ENCODE data around the gene PER2. TPM values are rescaled to one million over a fixed set of nuclear protein-coding genes. Genes with fewer than 3 reads are reported as not detected.

The PER2 gene
- total and polyA plus RNA-seq, 2 of the 4 experiments (the other 2 are of a cell fraction): 1.7 to 3.2 TPM

- CTCF ChIA-PET: no interaction called here
- in situ Hi-C loops (cut with MboI; ENCODE audit: low sequenced_read_pairs) (no loop called here), intact Hi-C loops (cut with micrococcal nuclease) (no loop called here), dilution Hi-C loops (cut with HindIII; ENCODE audit: low sequenced_read_pairs, unreplicated experiment) (no loop called here)
- peaks cover 30% of the 10 kb centered on the region for H3K27me3 ChIP-seq (ENCODE audit: control insufficient read depth, insufficient read depth, low read length)
- H3K23ac ChIP-seq (ENCODE audit: low read depth, low read length): no peak overlapping the region
- no peak overlapping the region for H3K56ac ChIP-seq (ENCODE audit: extremely low read depth, insufficient read depth, low read length)
- ATAC-seq (ENCODE audit: low read depth): no peak
- no peak overlapping the region for H3K18ac ChIP-seq (ENCODE audit: low read depth, low read length)
- no peaks in the 10 kb centered on the region for H3K4me1 ChIP-seq (ENCODE audit: control insufficient read depth, insufficient read depth, low read length)
- no peak overlapping the region for H2BK5ac ChIP-seq (ENCODE audit: low read depth, low read length, poor library complexity, severe bottlenecking)
- no peaks in the 10 kb centered on the region for H4K20me1 ChIP-seq (ENCODE audit: insufficient read depth, low read length)
- no peak overlapping the region for H4K5ac ChIP-seq (ENCODE audit: low read depth, low read length)
- DNase-seq: no peak
- H3K9me3 ChIP-seq (ENCODE audit: control insufficient read depth, insufficient read depth, low read length): no peaks in the 10 kb centered on the region
- H3K14ac ChIP-seq (replicated peaks; ENCODE audit: low read depth, low read length): no peak overlapping the region
- no peak overlapping the region for H3K4me3 ChIP-seq (ENCODE audit: insufficient read depth, low read depth, low read length)
- no peak overlapping the region for H2AK5ac ChIP-seq (ENCODE audit: low read depth, low read length)
- H2AK9ac ChIP-seq (replicated peaks; ENCODE audit: low read depth, low read length, poor library complexity): no peak overlapping the region
- H3K4ac ChIP-seq (ENCODE audit: low read depth, low read length): no peak overlapping the region
- H2AFZ ChIP-seq (replicated peaks; ENCODE audit: low read length, poor library complexity): no peak overlapping the region
- H3K9me1 ChIP-seq (ENCODE audit: insufficient read depth, low read length): no peaks in the 10 kb centered on the region
- no peak overlapping the region for H4K91ac ChIP-seq (ENCODE audit: insufficient read depth, low read depth, low read length)
- WGBS, 2 experiments (ENCODE audit: extremely low coverage in 2 of 2, insufficient read length in 1 of 2): 79% methylated on average over 3 of the region's 6 CpGs; no CpG with 5 or more reads in 1 of the 2 experiments
- H2BK120ac ChIP-seq (ENCODE audit: low read depth, low read length): no peak overlapping the region
- no TSS peak for BruUV-seq (replicated peaks)
- H2BK20ac ChIP-seq (ENCODE audit: low read depth, low read length): no peak overlapping the region
- TF ChIP-seq CHD1 (IDR thresholded peaks at IDR 0.05; ENCODE audit: low read depth, low read length): no peak
- TF ChIP-seq USF2 (IDR thresholded peaks at IDR 0.05; ENCODE audit: low read depth, low read length): no peak
- no peak for TF ChIP-seq RCOR1 (IDR thresholded peaks at IDR 0.05; ENCODE audit: insufficient replicate concordance, low read length)
- no peak for TF ChIP-seq RAD21 (IDR thresholded peaks at IDR 0.05; ENCODE audit: low read length)
- H3K36me3 ChIP-seq (ENCODE audit: control insufficient read depth, insufficient read depth, low read length): no peaks in the 10 kb centered on the region
- no peaks in the 10 kb centered on the region for H3K79me1 ChIP-seq (ENCODE audit: low read depth in 1 of 2, low read length in 2 of 2)
- H4K8ac ChIP-seq (ENCODE audit: low read depth in 2 of 2, low read length in 2 of 2): no peak overlapping the region
- no peak overlapping the region for H2BK15ac ChIP-seq (ENCODE audit: low read depth, low read length)
- POLR2A ChIA-PET (ENCODE audit: unreplicated experiment): no interaction called here
- H3K4me2 ChIP-seq (ENCODE audit: low read depth, low read length): no peak overlapping the region
- no peak overlapping the region for H3K27ac ChIP-seq (ENCODE audit: insufficient read depth, low read length)
- no peak overlapping the region for H3K9ac ChIP-seq (ENCODE audit: low read depth, low read length)
Observed at GRCh38 chr2:238304116-238304515, 15.7 kb upstream of the PER2 start.

All from IMR-90 (cell line).